Neural crest cell (in vitro differentiated cells): ENCODE results near the gene CCDC174. TPM values are rescaled to one million over a fixed set of nuclear protein-coding genes. Genes with fewer than 3 reads are reported as not detected.
"Not testable (repeated sequence)": the region's sequence is repeated elsewhere in the genome, so short reads cannot be mapped to it uniquely, and the experiment has no call there.

Source experiments
- DNase-seq: peaks from one replicate; pipeline ENCODE4 v3.0.0; 2021; ENCODE audit warnings: low read depth, mixed read lengths, low spot score
- H3K27ac Mint-ChIP-seq: one replicate; pipeline ENCODE4 v1.8.0; 2021; ENCODE audit warnings: mild to moderate bottlenecking, mixed read lengths; ENCODE audit not compliant: unreplicated experiment
- H3K27me3 Mint-ChIP-seq: 2 replicates; pipeline ENCODE4 v1.8.0; 2021; ENCODE audit warnings: low read depth, mild to moderate bottlenecking, mixed read lengths
- H3K36me3 Mint-ChIP-seq: 2 replicates; pipeline ENCODE4 v1.8.0; 2021; ENCODE audit warnings: low read depth, mild to moderate bottlenecking, mixed read lengths
- H3K4me1 Mint-ChIP-seq: 2 replicates; pipeline ENCODE4 v1.8.0; 2021; ENCODE audit warnings: mixed read lengths
- H3K4me3 Mint-ChIP-seq: one replicate; pipeline ENCODE4 v1.8.0; 2021; ENCODE audit warnings: mild to moderate bottlenecking, mixed read lengths
- H3K9me3 Mint-ChIP-seq: 2 replicates; pipeline ENCODE4 v1.8.0; 2021; ENCODE audit warnings: mixed read lengths
- total RNA-seq: library from RNA; stranded (reverse); gene quantifications from 2 replicates; pipeline ENCODE4 v1.2.1, GENCODE V29; 2021
- TF ChIP-seq, protein P1 (sequence below): fragments of 200-600 bp; sonication (generic); conservative IDR thresholded peaks from 2 replicates; pipeline ENCODE4 v1.5.0; 2021; ENCODE audit warnings: antibody characterized with exemption, mild to moderate bottlenecking

CCDC174 gene
- total RNA-seq, 1 donor from 2014 or later = 18.5 TPM

DNA sequence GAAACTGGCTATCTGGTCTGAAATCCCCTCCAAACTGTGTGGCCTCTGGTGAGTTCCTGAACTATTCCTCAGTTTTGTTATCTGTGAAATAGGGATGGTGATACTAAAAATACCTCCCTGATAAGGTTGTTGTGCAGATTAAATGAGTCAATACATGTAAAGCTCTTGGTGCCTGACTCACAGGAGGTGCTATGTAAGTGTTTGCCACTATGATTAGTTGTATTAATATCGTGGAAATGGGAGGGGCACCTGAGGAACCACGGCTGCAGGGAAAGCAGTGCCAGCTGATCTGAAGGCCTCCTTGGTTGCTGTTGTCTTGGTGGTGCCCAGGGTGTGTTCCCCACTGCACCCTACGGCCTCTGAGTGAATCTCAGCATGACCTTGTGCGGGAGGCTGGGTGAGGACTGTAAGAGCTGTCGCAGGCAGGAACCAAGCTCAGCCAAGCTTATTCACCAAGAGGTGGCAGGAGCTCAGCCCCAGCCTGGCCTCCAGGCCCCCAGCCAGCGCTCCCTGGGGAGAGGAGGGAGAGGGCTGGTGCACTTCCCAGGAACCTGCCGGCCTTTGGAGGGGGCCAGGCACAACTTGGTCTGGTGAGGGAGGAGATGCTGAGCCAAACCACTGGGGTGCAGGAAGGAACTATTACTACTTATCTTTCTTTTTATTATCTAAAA, 44.8 kb upstream of the CCDC174 start:
- H3K9me3 Mint-ChIP-seq = no peaks in the 10 kb centered on the region
- TF ChIP-seq, protein P1, sequence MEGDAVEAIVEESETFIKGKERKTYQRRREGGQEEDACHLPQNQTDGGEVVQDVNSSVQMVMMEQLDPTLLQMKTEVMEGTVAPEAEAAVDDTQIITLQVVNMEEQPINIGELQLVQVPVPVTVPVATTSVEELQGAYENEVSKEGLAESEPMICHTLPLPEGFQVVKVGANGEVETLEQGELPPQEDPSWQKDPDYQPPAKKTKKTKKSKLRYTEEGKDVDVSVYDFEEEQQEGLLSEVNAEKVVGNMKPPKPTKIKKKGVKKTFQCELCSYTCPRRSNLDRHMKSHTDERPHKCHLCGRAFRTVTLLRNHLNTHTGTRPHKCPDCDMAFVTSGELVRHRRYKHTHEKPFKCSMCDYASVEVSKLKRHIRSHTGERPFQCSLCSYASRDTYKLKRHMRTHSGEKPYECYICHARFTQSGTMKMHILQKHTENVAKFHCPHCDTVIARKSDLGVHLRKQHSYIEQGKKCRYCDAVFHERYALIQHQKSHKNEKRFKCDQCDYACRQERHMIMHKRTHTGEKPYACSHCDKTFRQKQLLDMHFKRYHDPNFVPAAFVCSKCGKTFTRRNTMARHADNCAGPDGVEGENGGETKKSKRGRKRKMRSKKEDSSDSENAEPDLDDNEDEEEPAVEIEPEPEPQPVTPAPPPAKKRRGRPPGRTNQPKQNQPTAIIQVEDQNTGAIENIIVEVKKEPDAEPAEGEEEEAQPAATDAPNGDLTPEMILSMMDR = no peak
- no peak overlapping the region for H3K4me3 Mint-ChIP-seq
- H3K27me3 Mint-ChIP-seq = peaks cover 36% of the 10 kb centered on the region
- H3K4me1 Mint-ChIP-seq = peaks cover 16% of the 10 kb centered on the region
- DNase-seq = no peak
- no peak overlapping the region for H3K27ac Mint-ChIP-seq
- no peaks in the 10 kb centered on the region for H3K36me3 Mint-ChIP-seq

DNA sequence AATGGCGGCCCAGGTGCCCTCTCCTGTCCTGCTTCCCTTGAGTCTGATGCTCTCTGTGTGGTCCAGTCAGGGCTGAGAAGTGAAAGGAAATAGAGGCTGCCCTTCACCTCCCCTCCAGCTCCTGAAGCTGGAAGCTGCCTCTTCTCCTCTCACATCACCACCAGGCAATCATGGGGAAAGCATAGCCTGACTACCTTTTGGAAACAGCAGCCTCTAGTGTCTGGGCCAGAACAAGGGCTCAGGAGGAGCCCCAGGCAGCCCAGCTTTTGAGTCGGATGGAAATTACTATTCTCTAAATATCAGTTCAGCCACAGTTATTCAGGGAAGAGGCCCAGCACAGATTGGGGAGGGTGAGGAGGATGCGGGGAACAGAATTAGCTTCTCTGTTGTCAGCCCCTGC, 43.3 kb upstream of the CCDC174 start:
- peaks cover 12% of the 10 kb centered on the region for H3K4me1 Mint-ChIP-seq
- H3K9me3 Mint-ChIP-seq = no peaks in the 10 kb centered on the region
- H3K27ac Mint-ChIP-seq = no peak overlapping the region
- H3K27me3 Mint-ChIP-seq = peaks cover 35% of the 10 kb centered on the region
- H3K4me3 Mint-ChIP-seq = no peak overlapping the region
- TF ChIP-seq, protein P1 = no peak
- no peak for DNase-seq
- no peaks in the 10 kb centered on the region for H3K36me3 Mint-ChIP-seq

DNA sequence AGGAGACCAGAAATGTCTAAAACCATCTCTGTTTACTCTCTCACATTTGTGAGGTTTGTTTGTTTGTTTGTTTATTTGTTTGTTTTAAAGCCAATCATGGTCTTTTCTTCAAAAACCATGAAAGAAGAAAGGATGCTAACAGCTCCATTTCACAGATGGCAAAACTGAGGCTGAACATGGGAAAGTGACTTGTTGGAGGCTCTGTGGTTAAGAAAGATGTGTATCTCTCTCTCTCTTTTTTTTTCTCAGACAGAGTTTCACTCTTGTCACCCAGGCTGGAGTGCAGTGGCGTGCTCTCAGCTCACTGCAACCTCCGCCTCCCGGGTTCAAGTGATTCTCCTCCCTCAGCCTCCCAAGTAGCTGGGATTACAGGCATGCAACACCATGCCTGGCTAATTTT, 42.5 kb upstream of the CCDC174 start:
- not testable (repeated sequence) for H3K4me3 Mint-ChIP-seq, H3K27ac Mint-ChIP-seq, DNase-seq, H3K4me1 Mint-ChIP-seq, H3K9me3 Mint-ChIP-seq, H3K36me3 Mint-ChIP-seq
- H3K27me3 Mint-ChIP-seq = peaks cover 27% of the 10 kb centered on the region

DNA sequence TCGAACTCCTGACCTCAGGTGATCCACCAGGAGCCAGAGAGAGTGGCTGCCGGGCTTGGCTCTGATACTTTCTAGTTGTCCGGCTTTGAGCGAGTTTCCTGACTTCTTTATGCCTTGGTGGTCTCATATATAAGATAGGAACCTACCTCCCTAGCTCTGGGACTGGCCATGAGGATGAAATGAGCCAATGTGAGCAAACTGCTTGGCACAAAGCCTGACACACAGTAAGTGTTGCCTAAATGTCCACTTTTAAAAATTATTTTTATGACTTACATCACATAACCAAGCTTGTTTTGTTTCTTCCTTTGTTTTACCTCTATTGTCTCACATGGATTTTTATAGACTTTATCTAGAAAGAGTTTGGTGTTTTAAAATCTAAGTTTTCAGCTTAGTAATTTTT, 42.1 kb upstream of the CCDC174 start:
- H3K27me3 Mint-ChIP-seq = peaks cover 22% of the 10 kb centered on the region
- DNase-seq = no peak
- peaks cover 9% of the 10 kb centered on the region for H3K4me1 Mint-ChIP-seq
- no peaks in the 10 kb centered on the region for H3K9me3 Mint-ChIP-seq
- no peaks in the 10 kb centered on the region for H3K36me3 Mint-ChIP-seq
- TF ChIP-seq, protein P1 = no peak
- no peak overlapping the region for H3K27ac Mint-ChIP-seq
- H3K4me3 Mint-ChIP-seq = no peak overlapping the region

DNA sequence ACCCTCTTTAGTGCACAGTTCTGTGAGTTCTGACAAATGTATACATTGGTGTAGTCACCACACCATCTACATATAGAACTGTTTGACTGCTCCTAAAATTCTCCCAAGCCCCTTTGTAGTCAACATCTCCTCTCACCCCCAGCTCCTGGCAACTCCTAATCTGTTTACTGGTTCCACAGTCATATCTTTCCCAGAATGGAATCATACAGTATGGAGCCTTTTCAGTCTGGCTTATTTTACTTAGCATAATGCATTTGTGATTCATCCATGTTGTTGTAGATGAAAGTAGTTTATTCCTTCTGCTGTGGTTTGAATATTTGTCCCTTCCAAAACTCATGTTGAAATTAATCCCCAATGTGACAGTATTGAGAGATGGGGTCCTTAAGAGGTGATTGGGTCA, 41.6 kb upstream of the CCDC174 start:
- Mint-ChIP-seq H3K27ac (no peak overlapping the region), H3K4me3 (no peak overlapping the region), H3K9me3 (no peaks in the 10 kb centered on the region), H3K36me3 (no peaks in the 10 kb centered on the region), H3K4me1 (peaks cover 5% of the 10 kb centered on the region), H3K27me3 (peaks cover 18% of the 10 kb centered on the region)
- TF ChIP-seq, protein P1 = no peak
- no peak for DNase-seq

DNA sequence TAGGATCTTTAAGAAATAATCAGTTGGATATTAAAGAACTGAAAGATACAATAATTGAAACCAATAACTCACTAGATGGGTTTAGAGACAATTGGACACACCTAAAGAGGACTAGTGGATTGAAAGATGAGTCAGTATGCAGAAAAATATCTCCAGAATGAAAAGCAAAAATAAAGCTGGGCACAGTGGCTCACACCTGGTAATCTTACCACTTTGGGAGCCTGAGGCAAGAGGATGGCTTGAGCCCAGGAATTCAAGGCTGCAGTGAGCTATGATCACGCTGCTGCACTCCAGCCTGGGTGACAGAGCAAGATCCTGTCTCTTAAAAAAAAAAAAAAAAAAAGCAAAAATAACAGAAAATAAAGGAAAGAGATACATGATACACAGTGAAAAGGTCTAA, 37.4 kb upstream of the CCDC174 start:
- no peak for DNase-seq
- Mint-ChIP-seq H3K4me3 (no peak overlapping the region), H3K27me3 (peaks cover 10% of the 10 kb centered on the region), H3K36me3 (peaks cover 1% of the 10 kb centered on the region), H3K4me1 (peaks cover 33% of the 10 kb centered on the region), H3K9me3 (no peaks in the 10 kb centered on the region), H3K27ac (no peak overlapping the region)
- TF ChIP-seq, protein P1 = no peak
